AG04450 (cell line): Measurements from ENCODE around the gene COLEC12. TPM values are rescaled to one million over a fixed set of nuclear protein-coding genes. Genes with fewer than 3 reads are reported as not detected.

Experiments
- CTCF ChIA-PET: fragments of 300-600, 350-600 bp; formaldehyde crosslinking; extraction: SDS; loops from one replicate; lab custom pipeline; 2022; ENCODE audit warnings: antibody characterized with exemption, inconsistent platforms; lab: Charles Lee
- POLR2A ChIA-PET: fragments of 350-600 bp; formaldehyde crosslinking; extraction: SDS; loops from one replicate; lab custom pipeline; 2021; ENCODE audit warnings: antibody characterized with exemption, inconsistent platforms; lab: Yijun Ruan, JAX
- DNase-seq: peaks from one replicate; pipeline ENCODE4 v3.0.0-alpha.2; 2011; ENCODE audit warnings: low read depth, low spot score
- H3K27ac ChIP-seq: one replicate; pipeline ENCODE4 v1.5.1; 2012; ENCODE audit warnings: low read depth, low read length, control low read depth
- H3K27me3 ChIP-seq: one replicate; pipeline ENCODE4 v1.6.0; 2012; ENCODE audit warnings: low read length; ENCODE audit not compliant: control insufficient read depth, insufficient read depth
- H3K4me3 ChIP-seq: 2 replicates; pipeline ENCODE4 v1.5.1; 2011; ENCODE audit warnings: mild to moderate bottlenecking, low read depth, low read length, control low read depth
- H3K9me3 ChIP-seq: 2 replicates; pipeline ENCODE4 v1.5.1; 2012; ENCODE audit warnings: low read length; ENCODE audit not compliant: control insufficient read depth, insufficient read depth
- polyA plus RNA-seq: library from polyadenylated mRNA; depleted of rRNA; stranded (reverse); fragments of >200 nt; gene quantifications from 2 replicates; pipeline ENCODE4 v1.2.3, GENCODE V29; 2011
- TF ChIP-seq, protein P1 (sequence below): IDR thresholded peaks from 2 replicates; pipeline ENCODE4 v1.5.1; 2011; ENCODE audit warnings: low read depth, low read length, control low read depth, inconsistent platforms

Gene COLEC12
- polyA plus RNA-seq, 1 experiment = 10.9 TPM

DNA sequence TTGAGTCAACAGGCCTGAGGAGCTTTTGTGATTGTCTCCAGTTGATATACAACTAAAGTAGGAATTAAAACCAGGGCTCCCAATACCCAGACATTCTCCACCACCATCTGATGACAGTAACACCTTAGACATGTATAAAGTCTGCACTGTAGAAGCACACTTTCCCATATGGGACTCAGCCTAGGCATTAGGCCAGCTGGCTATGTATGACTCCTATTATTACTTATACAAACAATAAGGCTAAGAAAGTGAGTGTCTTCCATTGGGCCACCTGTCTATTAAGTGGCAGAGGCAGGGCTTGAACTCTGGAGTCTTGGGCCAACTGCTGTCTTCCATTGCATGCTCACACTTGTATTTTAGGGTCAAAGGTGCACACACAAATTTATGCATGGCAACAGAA is 32.1 kb upstream of the COLEC12 start:
- DNase-seq = no peak
- Histone ChIP-seq H3K27me3 (no peaks in the 10 kb centered on the region), H3K27ac (no peak overlapping the region), H3K9me3 (no peaks in the 10 kb centered on the region), H3K4me3 (no peak overlapping the region)
- POLR2A ChIA-PET = no interaction called here
- TF ChIP-seq, protein P1, sequence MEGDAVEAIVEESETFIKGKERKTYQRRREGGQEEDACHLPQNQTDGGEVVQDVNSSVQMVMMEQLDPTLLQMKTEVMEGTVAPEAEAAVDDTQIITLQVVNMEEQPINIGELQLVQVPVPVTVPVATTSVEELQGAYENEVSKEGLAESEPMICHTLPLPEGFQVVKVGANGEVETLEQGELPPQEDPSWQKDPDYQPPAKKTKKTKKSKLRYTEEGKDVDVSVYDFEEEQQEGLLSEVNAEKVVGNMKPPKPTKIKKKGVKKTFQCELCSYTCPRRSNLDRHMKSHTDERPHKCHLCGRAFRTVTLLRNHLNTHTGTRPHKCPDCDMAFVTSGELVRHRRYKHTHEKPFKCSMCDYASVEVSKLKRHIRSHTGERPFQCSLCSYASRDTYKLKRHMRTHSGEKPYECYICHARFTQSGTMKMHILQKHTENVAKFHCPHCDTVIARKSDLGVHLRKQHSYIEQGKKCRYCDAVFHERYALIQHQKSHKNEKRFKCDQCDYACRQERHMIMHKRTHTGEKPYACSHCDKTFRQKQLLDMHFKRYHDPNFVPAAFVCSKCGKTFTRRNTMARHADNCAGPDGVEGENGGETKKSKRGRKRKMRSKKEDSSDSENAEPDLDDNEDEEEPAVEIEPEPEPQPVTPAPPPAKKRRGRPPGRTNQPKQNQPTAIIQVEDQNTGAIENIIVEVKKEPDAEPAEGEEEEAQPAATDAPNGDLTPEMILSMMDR = no peak
- CTCF ChIA-PET = no interaction called here

DNA sequence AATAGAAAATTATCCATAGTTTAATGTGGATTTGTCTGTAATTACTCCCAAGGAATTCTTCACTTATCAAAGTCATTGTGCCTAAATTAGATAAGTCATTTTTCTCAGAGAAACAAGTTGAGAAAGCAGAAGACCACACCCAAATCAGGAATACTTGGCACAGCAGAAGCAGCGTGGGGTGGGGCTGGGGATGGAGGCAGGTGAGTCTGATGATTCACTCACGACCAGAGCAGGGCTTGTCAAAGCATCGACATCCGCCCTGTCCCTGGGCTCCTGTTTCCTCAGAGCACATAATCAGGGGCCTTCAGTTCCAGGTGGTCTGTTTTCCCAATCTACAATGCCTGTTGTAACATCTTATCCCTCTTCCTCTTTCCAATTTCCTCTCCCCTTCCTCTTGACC is 31.5 kb upstream of the COLEC12 start:
- TF ChIP-seq, protein P1 = no peak
- CTCF ChIA-PET = no interaction called here
- no peaks in the 10 kb centered on the region for H3K9me3 ChIP-seq
- DNase-seq = no peak
- POLR2A ChIA-PET = no interaction called here
- H3K27me3 ChIP-seq = no peaks in the 10 kb centered on the region
- no peak overlapping the region for H3K4me3 ChIP-seq
- no peak overlapping the region for H3K27ac ChIP-seq

DNA sequence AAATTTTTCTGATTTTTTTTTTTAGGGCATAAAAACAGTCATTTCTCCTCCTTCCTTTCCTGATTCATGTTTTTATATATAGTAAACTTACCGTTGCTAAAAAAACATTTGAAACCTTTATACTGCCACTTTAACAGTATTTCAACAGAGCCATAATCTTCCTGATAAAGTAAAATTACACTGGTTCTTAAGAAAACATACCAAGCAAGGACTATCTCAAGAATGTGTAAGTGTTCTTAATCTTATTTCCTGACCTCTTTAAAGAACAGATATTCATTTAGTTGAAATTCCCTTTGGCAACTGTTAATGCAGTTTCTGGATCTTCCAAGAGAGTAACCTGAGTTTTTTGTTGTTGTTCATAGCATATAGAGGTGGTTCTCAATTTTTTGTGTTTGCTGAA is 26.6 kb upstream of the COLEC12 start:
- TF ChIP-seq, protein P1 = no peak
- Histone ChIP-seq H3K27ac (no peak overlapping the region), H3K4me3 (no peak overlapping the region), H3K27me3 (no peaks in the 10 kb centered on the region), H3K9me3 (no peaks in the 10 kb centered on the region)
- POLR2A ChIA-PET = no interaction called here
- DNase-seq = no peak
- CTCF ChIA-PET = no interaction called here

DNA sequence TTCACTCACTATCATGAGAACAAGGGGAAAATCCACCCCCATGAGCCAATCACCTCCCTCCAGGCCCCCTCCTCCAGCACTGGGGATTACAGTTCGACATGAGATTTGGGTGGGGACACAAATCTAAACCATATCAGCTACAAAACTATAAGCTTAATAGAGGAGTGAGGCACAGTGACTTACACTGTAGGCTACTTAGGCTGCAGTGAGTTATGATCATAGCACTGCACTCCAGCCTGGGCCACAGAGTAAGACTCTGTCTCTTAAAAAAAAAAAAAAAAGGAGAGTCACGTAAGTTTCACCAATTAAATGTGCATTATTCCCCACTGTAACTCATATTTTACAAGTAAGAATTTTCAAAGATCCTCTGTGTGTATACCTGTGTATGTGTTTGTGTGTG is 26.2 kb upstream of the COLEC12 start:
- POLR2A ChIA-PET = no interaction called here
- Histone ChIP-seq H3K27ac (no peak overlapping the region), H3K27me3 (no peaks in the 10 kb centered on the region), H3K4me3 (no peak overlapping the region), H3K9me3 (no peaks in the 10 kb centered on the region)
- DNase-seq = no peak
- CTCF ChIA-PET = interaction anchor here (0.7 kb wide), 1 partner anchor 8 kb away, joined by 3 read pairs; no protein-coding TSS in a partner anchor
- TF ChIP-seq, protein P1 = no peak

DNA sequence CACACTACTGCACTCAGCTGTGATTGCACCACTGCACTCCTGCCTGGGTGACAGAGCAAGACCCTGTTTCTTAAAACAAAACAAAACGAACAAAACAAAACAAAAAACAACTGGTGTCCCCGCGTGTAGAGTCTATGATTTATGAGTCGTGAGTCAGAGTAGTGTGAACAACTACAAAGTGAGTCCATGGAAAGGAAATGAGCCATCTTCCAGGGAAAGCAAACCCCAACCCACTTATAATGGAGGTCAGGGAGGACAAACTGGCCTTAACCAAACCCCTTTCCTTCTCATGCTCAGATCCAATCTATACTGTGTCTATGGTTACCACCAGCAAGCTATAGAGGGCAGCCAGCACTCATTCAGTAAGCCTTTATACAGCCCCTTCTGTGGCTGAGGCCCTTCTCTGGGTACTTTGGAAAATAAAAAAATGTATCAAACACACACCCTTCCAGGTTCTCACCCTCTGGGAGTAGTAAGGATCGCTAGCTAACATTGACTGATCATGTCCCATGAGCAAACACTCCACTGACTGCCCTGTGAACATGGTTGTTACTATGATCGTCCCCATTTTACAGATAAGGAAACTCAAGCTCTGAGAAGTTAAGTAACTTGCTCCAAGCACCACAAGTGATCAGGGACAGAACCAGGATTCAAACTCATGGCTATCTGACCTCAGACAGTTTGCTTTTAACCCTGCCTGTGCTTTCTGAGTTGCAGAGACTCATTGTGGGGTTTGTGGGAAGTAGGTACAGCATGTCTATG is 24.7 kb upstream of the COLEC12 start:
- Histone ChIP-seq H3K27me3 (no peaks in the 10 kb centered on the region), H3K9me3 (no peaks in the 10 kb centered on the region), H3K27ac (peak overlapping the region; percentile 31), H3K4me3 (no peak overlapping the region)
- CTCF ChIA-PET = interaction anchor here (0.5 kb wide), 1 partner anchor 101 kb away, joined by 3 read pairs; no protein-coding TSS in a partner anchor
- DNase-seq = peak; percentile 13
- TF ChIP-seq, protein P1 = no peak
- POLR2A ChIA-PET = interaction anchor here (0.6 to 1.2 kb wide), 3 partner anchors 11 to 68 kb away, joined by 3 to 4 read pairs (median 3); no protein-coding TSS in a partner anchor
